IMR-90 (cell line): Measurements from ENCODE around the gene COL15A1. TPM values are rescaled to one million over a fixed set of nuclear protein-coding genes. Genes with fewer than 3 reads are reported as not detected.
A peak's percentile ranks its signal among the peaks of the same experiment; 100 is the strongest.

Experiments
- ATAC-seq: fragments of 200-7000 bp; cut with Tn5 transposase; 2 replicates; pipeline ENCODE4 v1.9.1; 2020; ENCODE audit warnings: low read depth, mild to moderate bottlenecking, moderate library complexity
- BruUV-seq: library from RNA; stranded (reverse); fragments of 400-500 nt; replicated peaks from 2 replicates; lab custom pipeline; 2021; lab: Mats Ljungman, UMichigan
- CTCF ChIA-PET: fragments of 300-600 bp; formaldehyde crosslinking; extraction: SDS; loops from one replicate; lab custom pipeline; 2021; ENCODE audit warnings: antibody characterized with exemption; lab: Yijun Ruan, JAX
- POLR2A ChIA-PET: fragments of 300-600 bp; sonication (Branson Sonifier 250); formaldehyde crosslinking; loops from one replicate; lab custom pipeline; 2022; ENCODE audit warnings: antibody characterized with exemption; ENCODE audit not compliant: unreplicated experiment; lab: Charles Lee
- DNase-seq: peaks from one replicate; pipeline ENCODE4 v3.0.0; 2013
- H2AFZ ChIP-seq: replicated peaks from 2 replicates; pipeline ENCODE3; 2013; ENCODE audit warnings: low read length, mild to moderate bottlenecking; ENCODE audit not compliant: poor library complexity
- H2AK5ac ChIP-seq: 2 replicates; pipeline ENCODE4 v1.6.1; 2013; ENCODE audit warnings: low read depth, low read length, inconsistent platforms
- H2AK9ac ChIP-seq: replicated peaks from 2 replicates; pipeline ENCODE3; 2013; ENCODE audit warnings: mild to moderate bottlenecking, low read depth, low read length, moderate library complexity; ENCODE audit not compliant: poor library complexity
- H2BK120ac ChIP-seq: 2 replicates; pipeline ENCODE4 v1.6.1; 2013; ENCODE audit warnings: low read depth, low read length, inconsistent platforms
- H2BK15ac ChIP-seq: 3 replicates; pipeline ENCODE4 v1.6.1; 2013; ENCODE audit warnings: low read depth, low read length, inconsistent platforms
- H2BK20ac ChIP-seq: 2 replicates; pipeline ENCODE4 v1.6.1; 2013; ENCODE audit warnings: low read depth, mild to moderate bottlenecking, inconsistent platforms, low read length, moderate library complexity
- H2BK5ac ChIP-seq: 2 replicates; pipeline ENCODE4 v1.6.1; 2013; ENCODE audit warnings: mild to moderate bottlenecking, low read depth, low read length, inconsistent platforms; ENCODE audit not compliant: poor library complexity, severe bottlenecking
- H3K14ac ChIP-seq: replicated peaks from 2 replicates; pipeline ENCODE4 v1.6.1; 2013; ENCODE audit warnings: low read depth, low read length, inconsistent platforms
- H3K18ac ChIP-seq: 2 replicates; pipeline ENCODE4 v1.6.1; 2013; ENCODE audit warnings: low read depth, low read length, control low read depth
- H3K23ac ChIP-seq: 2 replicates; pipeline ENCODE4 v1.6.1; 2013; ENCODE audit warnings: low read depth, low read length, inconsistent platforms
- H3K27ac ChIP-seq: 2 replicates; pipeline ENCODE4 v1.5.1; 2013; ENCODE audit warnings: mild to moderate bottlenecking, control low read depth, low read length; ENCODE audit not compliant: insufficient read depth
- H3K27me3 ChIP-seq: 2 replicates; pipeline ENCODE4 v1.6.1; 2013; ENCODE audit warnings: low read length; ENCODE audit not compliant: control insufficient read depth, insufficient read depth
- H3K36me3 ChIP-seq: 2 replicates; pipeline ENCODE4 v1.6.1; 2013; ENCODE audit warnings: low read length, mixed read lengths; ENCODE audit not compliant: control insufficient read depth, insufficient read depth
- H3K4ac ChIP-seq: 2 replicates; pipeline ENCODE4 v1.6.1; 2013; ENCODE audit warnings: low read depth, low read length, inconsistent platforms
- H3K4me1 ChIP-seq: 2 replicates; pipeline ENCODE4 v1.6.1; 2013; ENCODE audit warnings: low read length, mixed read lengths; ENCODE audit not compliant: control insufficient read depth, insufficient read depth
- H3K4me2 ChIP-seq: 2 replicates; pipeline ENCODE4 v1.6.1; 2013; ENCODE audit warnings: low read depth, mild to moderate bottlenecking, control low read depth, low read length, moderate library complexity
- H3K4me3 ChIP-seq: 2 replicates; pipeline ENCODE4 v1.5.1; 2013; ENCODE audit warnings: low read depth, mild to moderate bottlenecking, control low read depth, low read length, moderate library complexity; ENCODE audit not compliant: insufficient read depth
- H3K56ac ChIP-seq: 2 replicates; pipeline ENCODE4 v1.6.1; 2013; ENCODE audit warnings: low read length, inconsistent platforms; ENCODE audit not compliant: insufficient read depth; ENCODE audit errors: extremely low read depth
- H3K79me1 ChIP-seq, 2 experiments: 2 replicates each; pipeline ENCODE4 v1.6.1; 2013; ENCODE audit warnings: low read length in 2 of 2, inconsistent platforms in 1 of 2, low read depth in 1 of 2
- H3K9ac ChIP-seq: 2 replicates; pipeline ENCODE4 v1.6.1; 2013; ENCODE audit warnings: low read depth, low read length, control low read depth
- H3K9me1 ChIP-seq: 2 replicates; pipeline ENCODE4 v1.6.1; 2013; ENCODE audit warnings: low read length, inconsistent platforms; ENCODE audit not compliant: insufficient read depth
- H3K9me3 ChIP-seq: 2 replicates; pipeline ENCODE4 v1.6.1; 2013; ENCODE audit warnings: low read length; ENCODE audit not compliant: control insufficient read depth, insufficient read depth
- H4K20me1 ChIP-seq: 2 replicates; pipeline ENCODE4 v1.6.1; 2013; ENCODE audit warnings: low read length, inconsistent platforms; ENCODE audit not compliant: insufficient read depth
- H4K5ac ChIP-seq: 2 replicates; pipeline ENCODE4 v1.6.1; 2013; ENCODE audit warnings: mild to moderate bottlenecking, low read depth, low read length, control low read depth
- H4K8ac ChIP-seq, 2 experiments: 2 replicates each; pipeline ENCODE4 v1.6.1; 2013; ENCODE audit warnings: low read depth in 2 of 2, low read length in 2 of 2, control low read depth in 1 of 2, inconsistent platforms in 1 of 2
- H4K91ac ChIP-seq: 2 replicates; pipeline ENCODE4 v1.6.1; 2013; ENCODE audit warnings: low read depth, low read length, inconsistent platforms; ENCODE audit not compliant: insufficient read depth
- BHLHE40 ChIP-seq: fragments of 150-350 bp; IDR thresholded peaks from 2 replicates; pipeline ENCODE4 v1.6.1; 2016; ENCODE audit warnings: mild to moderate bottlenecking, low read depth, low read length
- CEBPB ChIP-seq: IDR thresholded peaks from 2 replicates; pipeline ENCODE4 v1.6.1; 2012; ENCODE audit warnings: low read depth, low read length, improper control_type of control experiment
- CHD1 ChIP-seq: IDR thresholded peaks from 2 replicates; pipeline ENCODE4 v1.6.1; 2012; ENCODE audit warnings: low read depth, low read length, improper control_type of control experiment
- FOS ChIP-seq: fragments of 150-350 bp; IDR thresholded peaks from 2 replicates; pipeline ENCODE4 v1.6.1; 2016; ENCODE audit warnings: low read depth, low read length
- MAFK ChIP-seq: IDR thresholded peaks from 2 replicates; pipeline ENCODE4 v1.6.1; 2012; ENCODE audit warnings: low read depth, low read length, improper control_type of control experiment
- MAZ ChIP-seq: IDR thresholded peaks from 2 replicates; pipeline ENCODE4 v1.6.1; 2012; ENCODE audit warnings: low read depth, mild to moderate bottlenecking, low read length, improper control_type of control experiment, moderate library complexity, borderline replicate concordance
- MXI1 ChIP-seq: IDR thresholded peaks from 2 replicates; pipeline ENCODE4 v1.6.1; 2012; ENCODE audit warnings: low read depth, mild to moderate bottlenecking, low read length, moderate library complexity, borderline replicate concordance
- NFE2L2 ChIP-seq: fragments of 150-350 bp; IDR thresholded peaks from 2 replicates; pipeline ENCODE4 v1.6.1; 2016; ENCODE audit warnings: low read depth, mild to moderate bottlenecking, low read length
- POLR2A ChIP-seq: IDR thresholded peaks from 2 replicates; pipeline ENCODE4 v1.6.1; 2012; ENCODE audit warnings: mild to moderate bottlenecking, low read depth, low read length
- RAD21 ChIP-seq: IDR thresholded peaks from 2 replicates; pipeline ENCODE4 v1.6.1; 2012; ENCODE audit warnings: low read length, improper control_type of control experiment
- RCOR1 ChIP-seq: IDR thresholded peaks from 2 replicates; pipeline ENCODE4 v1.6.1; 2012; ENCODE audit warnings: mild to moderate bottlenecking, low read length, improper control_type of control experiment; ENCODE audit not compliant: insufficient replicate concordance
- RFX5 ChIP-seq: IDR thresholded peaks from 2 replicates; pipeline ENCODE4 v1.8.0; 2012; ENCODE audit warnings: low read depth, mild to moderate bottlenecking, low read length, moderate library complexity
- SMC3 ChIP-seq: fragments of 150-350 bp; IDR thresholded peaks from 2 replicates; pipeline ENCODE4 v1.6.1; 2016; ENCODE audit warnings: low read depth, mild to moderate bottlenecking, antibody characterized with exemption, low read length, moderate library complexity
- WGBS, 2 experiments: methylation state at CpG; one replicate each; pipeline versions ENCODE4 v1.1.5 to v1.1.7; 2013; ENCODE audit warnings: missing lambda C conversion rate in 2 of 2; ENCODE audit not compliant: insufficient read length in 1 of 2; ENCODE audit errors: extremely low coverage in 2 of 2; 5-methylcytosine and 5-hydroxymethylcytosine counted together
- dilution Hi-C: fragments of 300-500 bp; cut with HindIII; formaldehyde crosslinking; loops from one replicate; pipeline ENCODE4 v1.14.3; 2018; ENCODE audit warnings: low sequenced_read_pairs; ENCODE audit not compliant: unreplicated experiment
- in situ Hi-C: fragments of 300-500 bp; cut with MboI; formaldehyde crosslinking; loops from 3 replicates; pipeline ENCODE4 v1.14.3; 2019; ENCODE audit warnings: low sequenced_read_pairs, inconsistent platforms, mixed read lengths
- intact Hi-C: fragments of 100-400 bp; cut with micrococcal nuclease; formaldehyde crosslinking; loops from 2 replicates; pipeline ENCODE4 v1.10.0; 2022
- polyA plus RNA-seq, 3 experiments: library from polyadenylated mRNA; depleted of rRNA; stranded (reverse); fragments of >200 nt; gene quantifications; 2 replicates each; pipeline ENCODE4 v1.2.3, GENCODE V29; 2012; ENCODE audit warnings: low replicate concordance in 1 of 3
- total RNA-seq: library from RNA; depleted of rRNA; stranded (reverse); fragments of >200 nt; gene quantifications from 2 replicates; pipeline ENCODE4 v1.2.3, GENCODE V29; 2012
- TF ChIP-seq, protein P1 (sequence below): conservative IDR thresholded peaks from 2 replicates; pipeline ENCODE4 v1.5.1; 2012; ENCODE audit warnings: mild to moderate bottlenecking, low read depth, low read length, improper control_type of control experiment
- TF ChIP-seq, protein P2 (sequence below): fragments of 150-350 bp; IDR thresholded peaks from 2 replicates; pipeline ENCODE4 v1.6.1; 2016; ENCODE audit warnings: low read depth, mild to moderate bottlenecking, low read length, moderate library complexity, borderline replicate concordance
- TF ChIP-seq, protein P3 (sequence below): fragments of 150-350 bp; IDR thresholded peaks from 2 replicates; pipeline ENCODE4 v1.6.1; 2017; ENCODE audit warnings: mild to moderate bottlenecking, antibody characterized with exemption, low read length, low read depth

Gene COL15A1
- total and polyA plus RNA-seq, 2 of the 4 experiments (the other 2 are of a cell fraction): 2.2 to 3.7 TPM

DNA sequence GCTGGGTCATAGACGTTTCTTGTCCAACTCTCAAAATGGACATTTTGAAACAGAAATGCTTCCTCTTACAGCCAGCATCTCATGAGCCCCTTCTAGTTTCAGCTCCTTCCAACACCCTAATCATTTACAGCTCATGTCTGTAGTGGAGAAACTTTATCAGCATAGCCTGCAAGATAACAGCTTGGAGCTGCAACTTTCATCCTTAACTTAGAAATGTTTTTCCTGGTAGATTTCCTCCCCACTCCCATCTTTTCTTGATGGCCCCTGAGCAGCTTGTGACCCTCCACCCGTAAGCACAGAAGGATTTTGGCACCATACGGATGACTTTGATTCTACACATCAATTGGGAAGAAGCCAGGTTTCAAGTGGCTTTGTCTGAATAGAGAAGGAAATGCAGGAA, 107.7 kb downstream of the COL15A1 start:
- intact Hi-C loops: no loop called here
- Histone ChIP-seq H2AK5ac (no peak overlapping the region), H4K5ac (no peak overlapping the region; the same call in 1 of the 2 replicates), H3K36me3 (peaks cover 66% of the 10 kb centered on the region; the same call in 1 of the 2 replicates), H3K27ac (no peak overlapping the region), H2BK5ac (no peak overlapping the region), H3K9me3 (no peaks in the 10 kb centered on the region), H3K27me3 (no peaks in the 10 kb centered on the region), H2BK20ac (no peak overlapping the region), H3K18ac (no peak overlapping the region), H4K91ac (peak overlapping the region; percentile 41; the same call in 1 of the 2 replicates), H3K4me3 (no peak overlapping the region), H3K4me1 (peaks cover 23% of the 10 kb centered on the region), H3K23ac (no peak overlapping the region), H3K9me1 (peaks cover 30% of the 10 kb centered on the region; the same call in 1 of the 2 replicates), H3K56ac (no peak overlapping the region), H2AK9ac (no peak overlapping the region), H2BK15ac (peak overlapping the region; percentile 23; the same call in 2 of the 3 replicates), H3K14ac (no peak overlapping the region), H2BK120ac (no peak overlapping the region), H4K8ac (no peak overlapping the region; a peak in 1 of 4 replicates), H3K9ac (no peak overlapping the region), H4K20me1 (no peaks in the 10 kb centered on the region), H3K4me2 (no peak overlapping the region), H3K79me1 (no peaks in the 10 kb centered on the region), H2AFZ (no peak overlapping the region), H3K4ac (no peak overlapping the region)
- ATAC-seq (no peak), DNase-seq (no peak)
- dilution Hi-C loops: no loop called here
- CTCF ChIA-PET: interaction anchor here (1.1 kb wide), 1 partner anchor 43 kb away, joined by 5 read pairs; no protein-coding TSS in a partner anchor
- no TSS peak for BruUV-seq
- no peak for TF ChIP-seq RFX5
- no peak for TF ChIP-seq POLR2A
- TF ChIP-seq NFE2L2: no peak
- TF ChIP-seq CHD1: no peak
- TF ChIP-seq RAD21: no peak
- TF ChIP-seq SMC3: no peak
- TF ChIP-seq BHLHE40: no peak
- TF ChIP-seq FOS: no peak
- TF ChIP-seq CEBPB: no peak
- no peak for TF ChIP-seq MXI1
- TF ChIP-seq RCOR1: no peak
- TF ChIP-seq, protein P1, sequence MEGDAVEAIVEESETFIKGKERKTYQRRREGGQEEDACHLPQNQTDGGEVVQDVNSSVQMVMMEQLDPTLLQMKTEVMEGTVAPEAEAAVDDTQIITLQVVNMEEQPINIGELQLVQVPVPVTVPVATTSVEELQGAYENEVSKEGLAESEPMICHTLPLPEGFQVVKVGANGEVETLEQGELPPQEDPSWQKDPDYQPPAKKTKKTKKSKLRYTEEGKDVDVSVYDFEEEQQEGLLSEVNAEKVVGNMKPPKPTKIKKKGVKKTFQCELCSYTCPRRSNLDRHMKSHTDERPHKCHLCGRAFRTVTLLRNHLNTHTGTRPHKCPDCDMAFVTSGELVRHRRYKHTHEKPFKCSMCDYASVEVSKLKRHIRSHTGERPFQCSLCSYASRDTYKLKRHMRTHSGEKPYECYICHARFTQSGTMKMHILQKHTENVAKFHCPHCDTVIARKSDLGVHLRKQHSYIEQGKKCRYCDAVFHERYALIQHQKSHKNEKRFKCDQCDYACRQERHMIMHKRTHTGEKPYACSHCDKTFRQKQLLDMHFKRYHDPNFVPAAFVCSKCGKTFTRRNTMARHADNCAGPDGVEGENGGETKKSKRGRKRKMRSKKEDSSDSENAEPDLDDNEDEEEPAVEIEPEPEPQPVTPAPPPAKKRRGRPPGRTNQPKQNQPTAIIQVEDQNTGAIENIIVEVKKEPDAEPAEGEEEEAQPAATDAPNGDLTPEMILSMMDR: no peak
- TF ChIP-seq MAZ: no peak
- TF ChIP-seq, protein P2, sequence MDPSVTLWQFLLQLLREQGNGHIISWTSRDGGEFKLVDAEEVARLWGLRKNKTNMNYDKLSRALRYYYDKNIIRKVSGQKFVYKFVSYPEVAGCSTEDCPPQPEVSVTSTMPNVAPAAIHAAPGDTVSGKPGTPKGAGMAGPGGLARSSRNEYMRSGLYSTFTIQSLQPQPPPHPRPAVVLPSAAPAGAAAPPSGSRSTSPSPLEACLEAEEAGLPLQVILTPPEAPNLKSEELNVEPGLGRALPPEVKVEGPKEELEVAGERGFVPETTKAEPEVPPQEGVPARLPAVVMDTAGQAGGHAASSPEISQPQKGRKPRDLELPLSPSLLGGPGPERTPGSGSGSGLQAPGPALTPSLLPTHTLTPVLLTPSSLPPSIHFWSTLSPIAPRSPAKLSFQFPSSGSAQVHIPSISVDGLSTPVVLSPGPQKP: no peak
- no peak for TF ChIP-seq MAFK
- TF ChIP-seq, protein P3, sequence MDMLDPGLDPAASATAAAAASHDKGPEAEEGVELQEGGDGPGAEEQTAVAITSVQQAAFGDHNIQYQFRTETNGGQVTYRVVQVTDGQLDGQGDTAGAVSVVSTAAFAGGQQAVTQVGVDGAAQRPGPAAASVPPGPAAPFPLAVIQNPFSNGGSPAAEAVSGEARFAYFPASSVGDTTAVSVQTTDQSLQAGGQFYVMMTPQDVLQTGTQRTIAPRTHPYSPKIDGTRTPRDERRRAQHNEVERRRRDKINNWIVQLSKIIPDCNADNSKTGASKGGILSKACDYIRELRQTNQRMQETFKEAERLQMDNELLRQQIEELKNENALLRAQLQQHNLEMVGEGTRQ: no peak
- POLR2A ChIA-PET: no interaction called here
- in situ Hi-C loops: no loop called here
- WGBS, 2 experiments: no CpG with 5 or more reads among the region's 3 CpGs
